Keratinocyte (primary cell): ENCODE results near the gene IGF1R. TPM values are rescaled to one million over a fixed set of nuclear protein-coding genes. Genes with fewer than 3 reads are reported as not detected.

Experiments
- DNase-seq: peaks from one replicate; pipeline ENCODE4 v3.0.0-alpha.2; 2011; ENCODE audit warnings: low read depth, missing footprints, low spot score
- FAIRE-seq: peaks from 2 replicates; lab custom pipeline; 2011; peaks lifted over from hg19 to GRCh38; lab: Jason Lieb, UNC
- H2AFZ ChIP-seq: 2 replicates; pipeline ENCODE4 v1.6.0; 2012; ENCODE audit warnings: low read length, control low read depth, inconsistent platforms; ENCODE audit not compliant: control insufficient read depth
- H3K27ac ChIP-seq: 2 replicates; pipeline ENCODE4 v1.5.1; 2011; ENCODE audit warnings: low read length; ENCODE audit not compliant: control insufficient read depth, insufficient read depth
- H3K27me3 ChIP-seq: 3 replicates; pipeline ENCODE4 v1.6.0; 2011; ENCODE audit warnings: low read length; ENCODE audit not compliant: control insufficient read depth, insufficient read depth; ENCODE audit errors: extremely low read depth
- H3K36me3 ChIP-seq, 2 experiments: 2 replicates in 1 of 2; 3 replicates in 1 of 2; pipeline ENCODE4 v1.5.1; 2011; ENCODE audit warnings: low read length in 2 of 2, mild to moderate bottlenecking in 1 of 2; ENCODE audit not compliant: control insufficient read depth in 2 of 2, insufficient read depth in 2 of 2; ENCODE audit errors: extremely low read depth in 1 of 2
- H3K4me1 ChIP-seq: 3 replicates; pipeline ENCODE4 v1.5.1; 2011; ENCODE audit warnings: low read length; ENCODE audit not compliant: control insufficient read depth, insufficient read depth; ENCODE audit errors: extremely low read depth
- H3K4me2 ChIP-seq: 3 replicates; pipeline ENCODE4 v1.6.0; 2011; ENCODE audit warnings: low read depth, low read length; ENCODE audit not compliant: control insufficient read depth, insufficient read depth; ENCODE audit errors: extremely low read depth
- H3K4me3 ChIP-seq, 3 experiments: fragments of 200-600 bp in 1 of 3; sonication (generic) in 1 of 3; 2 replicates in 2 of 3; 3 replicates in 1 of 3; pipeline ENCODE4 v1.5.1; 2011 to 2016; ENCODE audit warnings: low read length in 3 of 3, mild to moderate bottlenecking in 3 of 3, control low read depth in 2 of 3, inconsistent platforms in 1 of 3, low read depth in 1 of 3, mixed read lengths in 1 of 3, mixed run types in 1 of 3, moderate library complexity in 1 of 3; ENCODE audit not compliant: control insufficient read depth in 2 of 3, insufficient read depth in 2 of 3; ENCODE audit errors: extremely low read depth in 1 of 3
- H3K79me2 ChIP-seq: 2 replicates; pipeline ENCODE4 v1.6.0; 2012; ENCODE audit warnings: low read length; ENCODE audit not compliant: control insufficient read depth, insufficient read depth
- H3K9ac ChIP-seq: 3 replicates; pipeline ENCODE4 v1.6.0; 2011; ENCODE audit warnings: low read length; ENCODE audit not compliant: control insufficient read depth, insufficient read depth; ENCODE audit errors: extremely low read depth
- H3K9me1 ChIP-seq: 3 replicates; pipeline ENCODE4 v1.6.0; 2011; ENCODE audit warnings: low read length; ENCODE audit not compliant: control insufficient read depth, insufficient read depth; ENCODE audit errors: extremely low read depth
- H3K9me3 ChIP-seq: 2 replicates; pipeline ENCODE4 v1.5.1; 2012; ENCODE audit warnings: low read depth, low read length; ENCODE audit not compliant: control insufficient read depth
- H4K20me1 ChIP-seq: 3 replicates; pipeline ENCODE4 v1.6.0; 2011; ENCODE audit warnings: low read length; ENCODE audit not compliant: control insufficient read depth, insufficient read depth; ENCODE audit errors: extremely low read depth
- EZH2 ChIP-seq: IDR thresholded peaks from one replicate; pipeline ENCODE4 v1.6.1; 2012; ENCODE audit warnings: inconsistent platforms, mild to moderate bottlenecking, low read length, moderate library complexity
- dilution Hi-C: fragments of 300-500 bp; cut with MboI; formaldehyde crosslinking; loops from one replicate; pipeline ENCODE4 v1.7.0; 2020; ENCODE audit warnings: low sequenced_read_pairs; ENCODE audit not compliant: extremely low pct_ligation_motif_present
- polyA plus RNA-seq, 5 experiments: library from polyadenylated mRNA; depleted of rRNA in 3 of 5; stranded (reverse) in 3 of 5; stranded (forward) in 1 of 5; unstranded in 1 of 5; fragments of >200 nt; gene quantifications; 1 replicate in 1 of 5; 2 replicates in 3 of 5; 3 replicates in 1 of 5; pipeline versions ENCODE4 v1.2.1 to v1.2.3, GENCODE V29; 2011 to 2012; ENCODE audit warnings: missing spikeins in 2 of 5, low read depth in 1 of 5, low replicate concordance in 1 of 5
- TF ChIP-seq, protein P1 (sequence below), 3 experiments: IDR thresholded peaks in 1 of 3; conservative IDR thresholded peaks in 1 of 3; optimal IDR thresholded peaks in 1 of 3; 2 replicates in 2 of 3; 3 replicates in 1 of 3; pipeline versions ENCODE3 to v1.5.1; 2011; ENCODE audit warnings: low read length in 3 of 3, mild to moderate bottlenecking in 3 of 3, moderate library complexity in 2 of 3, control low read depth in 1 of 3, inconsistent platforms in 1 of 3; ENCODE audit not compliant: insufficient read depth in 2 of 3; ENCODE audit errors: extremely low read depth in 1 of 3

IGF1R gene
- polyA plus RNA-seq, 1 donor (not counting 4 experiments of a cell fraction or from before 2014, with no cell fraction given) = 14.5 TPM

DNA sequence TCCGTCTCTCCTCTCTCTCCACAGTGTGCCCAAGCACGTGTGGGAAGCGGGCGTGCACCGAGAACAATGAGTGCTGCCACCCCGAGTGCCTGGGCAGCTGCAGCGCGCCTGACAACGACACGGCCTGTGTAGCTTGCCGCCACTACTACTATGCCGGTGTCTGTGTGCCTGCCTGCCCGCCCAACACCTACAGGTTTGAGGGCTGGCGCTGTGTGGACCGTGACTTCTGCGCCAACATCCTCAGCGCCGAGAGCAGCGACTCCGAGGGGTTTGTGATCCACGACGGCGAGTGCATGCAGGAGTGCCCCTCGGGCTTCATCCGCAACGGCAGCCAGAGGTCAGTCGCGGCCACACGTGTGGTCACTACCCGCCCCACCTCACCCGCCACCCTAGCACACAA is 243.0 kb downstream of the IGF1R start:
- Histone ChIP-seq H2AFZ (no peak overlapping the region), H3K9ac (no peak overlapping the region), H3K27me3 (no peaks in the 10 kb centered on the region), H3K4me2 (no peak overlapping the region), H3K9me1 (peaks cover 2% of the 10 kb centered on the region), H3K36me3 (peaks cover 3 to 7% of the 10 kb centered on the region in 2 experiments), H4K20me1 (no peaks in the 10 kb centered on the region), H3K27ac (peak overlapping the region; percentile 88), H3K4me3 (no peak overlapping the region), H3K9me3 (no peaks in the 10 kb centered on the region), H3K79me2 (peaks cover 52% of the 10 kb centered on the region), H3K4me1 (peaks cover 38% of the 10 kb centered on the region)
- FAIRE-seq = no peak
- no peak for TF ChIP-seq EZH2
- TF ChIP-seq, protein P1, sequence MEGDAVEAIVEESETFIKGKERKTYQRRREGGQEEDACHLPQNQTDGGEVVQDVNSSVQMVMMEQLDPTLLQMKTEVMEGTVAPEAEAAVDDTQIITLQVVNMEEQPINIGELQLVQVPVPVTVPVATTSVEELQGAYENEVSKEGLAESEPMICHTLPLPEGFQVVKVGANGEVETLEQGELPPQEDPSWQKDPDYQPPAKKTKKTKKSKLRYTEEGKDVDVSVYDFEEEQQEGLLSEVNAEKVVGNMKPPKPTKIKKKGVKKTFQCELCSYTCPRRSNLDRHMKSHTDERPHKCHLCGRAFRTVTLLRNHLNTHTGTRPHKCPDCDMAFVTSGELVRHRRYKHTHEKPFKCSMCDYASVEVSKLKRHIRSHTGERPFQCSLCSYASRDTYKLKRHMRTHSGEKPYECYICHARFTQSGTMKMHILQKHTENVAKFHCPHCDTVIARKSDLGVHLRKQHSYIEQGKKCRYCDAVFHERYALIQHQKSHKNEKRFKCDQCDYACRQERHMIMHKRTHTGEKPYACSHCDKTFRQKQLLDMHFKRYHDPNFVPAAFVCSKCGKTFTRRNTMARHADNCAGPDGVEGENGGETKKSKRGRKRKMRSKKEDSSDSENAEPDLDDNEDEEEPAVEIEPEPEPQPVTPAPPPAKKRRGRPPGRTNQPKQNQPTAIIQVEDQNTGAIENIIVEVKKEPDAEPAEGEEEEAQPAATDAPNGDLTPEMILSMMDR (optimal IDR thresholded peaks at IDR 0.05 in 1 of 3, IDR thresholded peaks at IDR 0.05 in 1 of 3, conservative IDR thresholded peaks at IDR 0.05 in 1 of 3; ENCODE audit: extremely low read depth in 1 of 3, insufficient read depth in 2 of 3, low read length in 3 of 3) = no peak
- dilution Hi-C loops = no loop called here
- DNase-seq = no peak

DNA sequence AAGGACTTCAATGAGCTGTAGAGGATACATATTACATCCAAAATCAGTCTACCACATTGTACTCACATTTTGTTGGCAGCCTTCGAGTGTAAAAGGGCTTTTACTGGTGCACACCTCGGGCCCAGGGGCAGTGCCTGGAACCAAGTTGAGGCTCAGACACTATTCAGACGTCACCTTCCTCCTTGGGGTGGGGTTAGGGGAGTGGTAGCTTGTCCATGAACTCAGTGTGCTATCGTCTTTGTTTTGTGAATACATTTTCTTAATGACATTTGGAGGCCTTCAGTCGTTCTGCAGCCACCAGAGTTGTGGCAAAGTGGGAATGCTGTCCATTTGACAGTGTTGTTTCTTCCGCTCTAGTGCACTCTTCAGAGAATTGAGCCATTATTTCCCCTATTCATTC is 245.1 kb downstream of the IGF1R start:
- DNase-seq (no peak), FAIRE-seq (no peak)
- no peak overlapping the region for H3K27ac ChIP-seq
- peaks cover 3 to 7% of the 10 kb centered on the region in 2 experiments for H3K36me3 ChIP-seq
- peaks cover 55% of the 10 kb centered on the region for H3K4me1 ChIP-seq
- no peak overlapping the region for H3K4me2 ChIP-seq
- no peaks in the 10 kb centered on the region for H4K20me1 ChIP-seq
- H3K27me3 ChIP-seq = no peaks in the 10 kb centered on the region
- no peak overlapping the region for H3K4me3 ChIP-seq
- H3K79me2 ChIP-seq = peaks cover 34% of the 10 kb centered on the region
- no peak overlapping the region for H3K9ac ChIP-seq
- H3K9me1 ChIP-seq = no peaks in the 10 kb centered on the region
- no peak overlapping the region for H2AFZ ChIP-seq
- dilution Hi-C loops = no loop called here
- no peaks in the 10 kb centered on the region for H3K9me3 ChIP-seq
- no peak for TF ChIP-seq EZH2
- TF ChIP-seq, protein P1 (optimal IDR thresholded peaks at IDR 0.05 in 1 of 3, IDR thresholded peaks at IDR 0.05 in 1 of 3, conservative IDR thresholded peaks at IDR 0.05 in 1 of 3; ENCODE audit: extremely low read depth in 1 of 3, insufficient read depth in 2 of 3, low read length in 3 of 3) = no peak
